Measurements from ENCODE around the gene DSG3. TPM values are rescaled to one million over a fixed set of nuclear protein-coding genes. Genes with fewer than 3 reads are reported as not detected.

DSG3 gene
- total and polyA plus RNA-seq, 2 of the 8 experiments (the other 6 are each of a cell fraction or from before 2014, with no cell fraction given) = 0.03 to 0.07 TPM

DNA sequence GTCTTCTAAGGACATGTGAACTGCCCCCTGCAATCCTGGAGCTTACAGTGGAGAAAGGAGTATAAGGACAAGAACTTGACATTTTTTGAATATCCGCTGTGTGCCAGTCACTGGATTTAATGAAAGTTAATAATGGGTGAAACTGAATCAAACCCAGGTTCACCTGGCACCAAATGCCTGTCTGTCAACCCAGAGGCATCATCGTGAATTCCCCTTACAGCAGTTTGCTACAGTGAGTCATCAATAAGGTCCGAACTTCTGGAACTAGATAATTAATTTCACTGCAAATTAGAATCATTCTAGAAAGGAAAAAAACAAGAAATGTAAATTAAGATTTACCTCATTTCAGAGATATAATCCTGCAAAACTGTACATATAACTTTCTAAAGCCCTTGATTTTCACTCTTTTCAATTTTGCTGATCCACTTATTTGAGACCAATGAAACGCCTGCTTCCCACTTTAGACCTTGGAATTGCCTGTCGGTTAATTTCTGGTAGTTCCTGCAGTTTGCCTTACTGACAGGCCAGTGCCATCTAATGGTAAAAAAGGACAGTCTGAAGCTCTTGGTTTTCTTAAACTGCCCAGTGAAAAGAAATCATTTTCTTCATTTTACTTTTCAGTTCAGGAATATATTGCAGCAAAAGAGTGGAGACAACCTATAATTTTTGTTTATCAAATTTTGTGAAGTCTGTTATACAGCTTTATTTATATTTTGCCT lies 58.6 kb downstream of the DSG3 start:
- Histone ChIP-seq H2BK120ac (replicated peaks; ENCODE audit: low read depth, low read length) (no peak overlapping the region), H4K8ac (ENCODE audit: extremely low read depth, insufficient read depth, low read length) (no peak overlapping the region), H2AFZ (ENCODE audit: low read length) (no peak overlapping the region), H4K5ac (ENCODE audit: insufficient read length, low read depth, low read length) (no peak overlapping the region), H3K4me2 (ENCODE audit: insufficient read depth in 1 of 2, low read depth in 2 of 2, low read length in 2 of 2) (no peak overlapping the region), H2BK12ac (ENCODE audit: low read depth, low read length) (no peak overlapping the region), H4K91ac (replicated peaks; ENCODE audit: insufficient read length, low read length) (no peak overlapping the region), H3K18ac (ENCODE audit: extremely low read depth, low read length) (no peak overlapping the region), H2BK20ac (ENCODE audit: low read length) (no peak overlapping the region), H3K27me3 (replicated peaks in 1 of 4; ENCODE audit: control insufficient read depth in 3 of 4, extremely low read depth in 1 of 4, insufficient read depth in 3 of 4, low read length in 3 of 4) (peaks cover 0 to 1% (median 0%) of the 10 kb centered on the region in 4 experiments; a peak in 1 of 7 replicates), H3K56ac (replicated peaks; ENCODE audit: insufficient read length, low read depth, low read length) (no peak overlapping the region), H3K4me1 (replicated peaks in 1 of 4; ENCODE audit: control insufficient read depth in 3 of 4, insufficient read depth in 4 of 4, low read length in 3 of 4) (peaks cover 0 to 4% (median 0%) of the 10 kb centered on the region in 4 experiments; a peak in 1 of 7 replicates), H3K9ac (replicated peaks in 1 of 4; ENCODE audit: extremely low read depth in 1 of 4, low read depth in 3 of 4, low read length in 3 of 4) (no peak overlapping the region), H3K4me3 (ENCODE audit: extremely low read depth in 1 of 4, insufficient read depth in 2 of 4, low read depth in 3 of 4, low read length in 4 of 4) (no peak overlapping the region), H3K36me3 (ENCODE audit: control insufficient read depth in 2 of 4, insufficient read depth in 4 of 4, low read length in 3 of 4) (peaks cover 0 to 3% (median 1%) of the 10 kb centered on the region in 4 experiments; a peak in 3 of 8 replicates), H2BK15ac (ENCODE audit: low read length) (no peak overlapping the region), H4K20me1 (replicated peaks in 1 of 2; ENCODE audit: control insufficient read depth in 1 of 2, insufficient read depth in 2 of 2, low read length in 2 of 2) (peaks cover 0 to 3% of the 10 kb centered on the region in 2 experiments), H2AK5ac (ENCODE audit: low read depth, low read length) (no peak overlapping the region), H3K14ac (ENCODE audit: insufficient read length) (no peak overlapping the region), H3K79me1 (ENCODE audit: low read depth, low read length) (peaks cover 13% of the 10 kb centered on the region), H2BK5ac (ENCODE audit: low read depth, low read length) (no peak overlapping the region), H3K23ac (ENCODE audit: insufficient read length) (no peak overlapping the region), H3K23me2 (ENCODE audit: low read depth, low read length) (no peaks in the 10 kb centered on the region), H3K9me3 (ENCODE audit: insufficient read depth in 2 of 2, low read depth in 1 of 2, low read length in 1 of 2) (no peaks in the 10 kb centered on the region), H3K27ac (ENCODE audit: low read depth, low read length) (no peak overlapping the region), H3K79me2 (ENCODE audit: control insufficient read depth in 1 of 2, insufficient read depth in 2 of 2, low read length in 2 of 2) (peaks cover 4 to 93% of the 10 kb centered on the region in 2 experiments), H3K4ac (replicated peaks; ENCODE audit: insufficient read length, low read depth, low read length) (no peak overlapping the region)
- ChIA-PET CTCF (ENCODE audit: partially characterized antibody) (interaction anchor here (0.7 to 2.5 kb wide), 6 partner anchors 12 to 610 kb away, joined by 3 to 5 read pairs (median 3); no protein-coding TSS in a partner anchor), POLR2A (ENCODE audit: partially characterized antibody) (interaction anchor here (0.7 to 0.9 kb wide), 2 partner anchors 9 to 83 kb away, joined by 3 read pairs; partner anchors contain the start of gene DSG2)
- TF ChIP-seq RAD21 (IDR thresholded peaks at IDR 0.05 in 1 of 2, conservative IDR thresholded peaks at IDR 0.05 in 1 of 2; ENCODE audit: low read depth in 2 of 2, low read length in 2 of 2) (peak; percentile 61 to 70), KDM5A (IDR thresholded peaks at IDR 0.05; ENCODE audit: low read length) (no peak)
- TF ChIP-seq, protein P1, sequence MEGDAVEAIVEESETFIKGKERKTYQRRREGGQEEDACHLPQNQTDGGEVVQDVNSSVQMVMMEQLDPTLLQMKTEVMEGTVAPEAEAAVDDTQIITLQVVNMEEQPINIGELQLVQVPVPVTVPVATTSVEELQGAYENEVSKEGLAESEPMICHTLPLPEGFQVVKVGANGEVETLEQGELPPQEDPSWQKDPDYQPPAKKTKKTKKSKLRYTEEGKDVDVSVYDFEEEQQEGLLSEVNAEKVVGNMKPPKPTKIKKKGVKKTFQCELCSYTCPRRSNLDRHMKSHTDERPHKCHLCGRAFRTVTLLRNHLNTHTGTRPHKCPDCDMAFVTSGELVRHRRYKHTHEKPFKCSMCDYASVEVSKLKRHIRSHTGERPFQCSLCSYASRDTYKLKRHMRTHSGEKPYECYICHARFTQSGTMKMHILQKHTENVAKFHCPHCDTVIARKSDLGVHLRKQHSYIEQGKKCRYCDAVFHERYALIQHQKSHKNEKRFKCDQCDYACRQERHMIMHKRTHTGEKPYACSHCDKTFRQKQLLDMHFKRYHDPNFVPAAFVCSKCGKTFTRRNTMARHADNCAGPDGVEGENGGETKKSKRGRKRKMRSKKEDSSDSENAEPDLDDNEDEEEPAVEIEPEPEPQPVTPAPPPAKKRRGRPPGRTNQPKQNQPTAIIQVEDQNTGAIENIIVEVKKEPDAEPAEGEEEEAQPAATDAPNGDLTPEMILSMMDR (IDR thresholded peaks at IDR 0.05; ENCODE audit: control extremely low read depth in 1 of 3, insufficient read depth in 1 of 3, low read depth in 1 of 3, low read length in 3 of 3) = peak in 2 of 3 experiments; percentile 39 to 42; a peak in 2 of 4 replicates
- DNase-seq (ENCODE audit: low read depth in 1 of 2, low spot score in 2 of 2) (no peak), FAIRE-seq (no peak)
- 91% methylated on average over 5 of the region's 5 CpGs; no CpG with 5 or more reads in 1 of the 2 experiments for WGBS, 2 experiments (ENCODE audit: extremely low coverage in 1 of 2, insufficient coverage in 1 of 2, insufficient read length in 1 of 2, insufficient replicate concordance in 2 of 2, low coverage in 1 of 2, low lambda C conversion rate in 2 of 2, missing lambda C conversion rate in 1 of 2)

All from H1 (cell line).